LHCN-M2 (cell line): ENCODE data around the gene WDR47. TPM values are rescaled to one million over a fixed set of nuclear protein-coding genes. Genes with fewer than 3 reads are reported as not detected.
"Not testable (repeated sequence)": the region's sequence is repeated elsewhere in the genome, so short reads cannot be mapped to it uniquely, and the experiment has no call there.

ENCODE experiments used
- DNase-seq: peaks from one replicate; pipeline ENCODE4 v3.0.0-alpha.2; 2012; ENCODE audit warnings: low read depth
- total RNA-seq: library from RNA; depleted of rRNA; stranded (reverse); fragments of >200 nt; gene quantifications from 2 replicates; pipeline ENCODE4 v1.2.3, GENCODE V29; 2014

WDR47 gene
- total RNA-seq, 1 experiment from 2014 or later = 25.3 TPM

- DNase-seq = not testable (repeated sequence)
Observed at GRCh38 chr1:109052145-109052544, 10.2 kb upstream of the WDR47 start.

- no peak for DNase-seq
Observed at GRCh38 chr1:109050228-109050995, 8.5 kb upstream of the WDR47 start.

- DNase-seq = no peak
Observed at GRCh38 chr1:109048335-109048734, 6.4 kb upstream of the WDR47 start.

GRCh38 chr1:109047339-109047738, 5.4 kb upstream of the WDR47 start:
- DNase-seq = no peak

GRCh38 chr1:109046671-109047070, 4.8 kb upstream of the WDR47 start:
- DNase-seq = no peak

- DNase-seq = no peak
Observed at GRCh38 chr1:109045595-109045994, 3.7 kb upstream of the WDR47 start.

GRCh38 chr1:109040989-109041620, 797 bp downstream of the WDR47 start:
- DNase-seq = peak; percentile 47

GRCh38 chr1:109040627-109040988, 1.3 kb downstream of the WDR47 start:
- DNase-seq = no peak

- no peak for DNase-seq
Observed at GRCh38 chr1:109034382-109034781, 7.5 kb downstream of the WDR47 start.

GRCh38 chr1:109029493-109029892, 12.4 kb downstream of the WDR47 start:
- DNase-seq = not testable (repeated sequence)

GRCh38 chr1:109027841-109028240, 14.1 kb downstream of the WDR47 start:
- DNase-seq = no peak

GRCh38 chr1:109025694-109026093, 16.2 kb downstream of the WDR47 start:
- DNase-seq = no peak

- DNase-seq = no peak
Observed at GRCh38 chr1:109024646-109025045, 17.3 kb downstream of the WDR47 start.

- no peak for DNase-seq
Observed at GRCh38 chr1:109020693-109021257, 21.1 kb downstream of the WDR47 start.

GRCh38 chr1:109017719-109018118, 24.2 kb downstream of the WDR47 start:
- not testable (repeated sequence) for DNase-seq

GRCh38 chr1:109017134-109017533, 24.8 kb downstream of the WDR47 start:
- DNase-seq = no peak

GRCh38 chr1:109011335-109011734, 30.6 kb downstream of the WDR47 start:
- DNase-seq = no peak

- DNase-seq = peak; percentile 14
Observed at GRCh38 chr1:108996622-108997021, 45.3 kb downstream of the WDR47 start.

- DNase-seq = no peak
Observed at GRCh38 chr1:108983114-108983513, 58.8 kb downstream of the WDR47 start.

- DNase-seq = no peak
Observed at GRCh38 chr1:108976658-108977057, 65.2 kb downstream of the WDR47 start.

GRCh38 chr1:108972951-108973350, 69.0 kb downstream of the WDR47 start:
- DNase-seq = no peak

- no peak for DNase-seq
Observed at GRCh38 chr1:108969346-108969745, 72.6 kb downstream of the WDR47 start.
